Measurements from ENCODE around the gene PRRT2. TPM values are rescaled to one million over a fixed set of nuclear protein-coding genes. Genes with fewer than 3 reads are reported as not detected.
"Not testable (repeated sequence)": the region's sequence is repeated elsewhere in the genome, so short reads cannot be mapped to it uniquely, and the experiment has no call there.

The PRRT2 gene
- total RNA-seq, 1 experiment from 2014 or later = 0.42 TPM

GRCh38 chr16:29766571-29766970 is 45.4 kb upstream of the PRRT2 start:
- intact Hi-C loops (cut with micrococcal nuclease) = no loop called here
- no TSS peak for BruUV-seq (replicated peaks)
- Mint-ChIP-seq H3K27me3 (ENCODE audit: insufficient read depth, unreplicated experiment) (no peaks in the 10 kb centered on the region), H3K9me3 (ENCODE audit: unreplicated experiment) (no peaks in the 10 kb centered on the region), H3K27ac (ENCODE audit: low read depth, unreplicated experiment) (no peak overlapping the region), H3K36me3 (ENCODE audit: insufficient read depth, unreplicated experiment) (no peaks in the 10 kb centered on the region), H3K4me3 (ENCODE audit: unreplicated experiment) (no peak overlapping the region), H3K4me1 (ENCODE audit: insufficient read depth, unreplicated experiment) (no peaks in the 10 kb centered on the region)
- CTCF ChIA-PET = interaction anchor here (0.6 to 0.9 kb wide), 3 partner anchors 66 to 266 kb away, joined by 3 to 4 read pairs (median 3); no protein-coding TSS in a partner anchor
- POLR2A ChIA-PET = no interaction called here
- no peak for DNase-seq (ENCODE audit: unreplicated experiment)
- no peak for TF ChIP-seq CTCF (IDR thresholded peaks at IDR 0.05; ENCODE audit: unreplicated experiment)

- no TSS peak for BruUV-seq (replicated peaks)
- no peak for TF ChIP-seq CTCF (IDR thresholded peaks at IDR 0.05; ENCODE audit: unreplicated experiment)
- ChIA-PET CTCF (interaction anchor here (0.8 to 0.9 kb wide), 2 partner anchors 67 to 79 kb away, joined by 3 to 4 read pairs; no protein-coding TSS in a partner anchor), POLR2A (interaction anchor here (0.9 to 1.6 kb wide), 2 partner anchors 24 to 78 kb away, joined by 3 to 4 read pairs; partner anchors contain the start of gene KIF22)
- no peak overlapping the region for H3K27ac Mint-ChIP-seq (ENCODE audit: low read depth, unreplicated experiment)
- no peaks in the 10 kb centered on the region for H3K36me3 Mint-ChIP-seq (ENCODE audit: insufficient read depth, unreplicated experiment)
- intact Hi-C loops (cut with micrococcal nuclease) = no loop called here
- no peak for DNase-seq (ENCODE audit: unreplicated experiment)
- H3K4me3 Mint-ChIP-seq (ENCODE audit: unreplicated experiment) = no peak overlapping the region
- H3K4me1 Mint-ChIP-seq (ENCODE audit: insufficient read depth, unreplicated experiment) = no peaks in the 10 kb centered on the region
- H3K9me3 Mint-ChIP-seq (ENCODE audit: unreplicated experiment) = no peaks in the 10 kb centered on the region
- no peaks in the 10 kb centered on the region for H3K27me3 Mint-ChIP-seq (ENCODE audit: insufficient read depth, unreplicated experiment)
These were observed 44.9 kb upstream of the PRRT2 start for GRCh38 chr16:29767062-29767461.

DNA sequence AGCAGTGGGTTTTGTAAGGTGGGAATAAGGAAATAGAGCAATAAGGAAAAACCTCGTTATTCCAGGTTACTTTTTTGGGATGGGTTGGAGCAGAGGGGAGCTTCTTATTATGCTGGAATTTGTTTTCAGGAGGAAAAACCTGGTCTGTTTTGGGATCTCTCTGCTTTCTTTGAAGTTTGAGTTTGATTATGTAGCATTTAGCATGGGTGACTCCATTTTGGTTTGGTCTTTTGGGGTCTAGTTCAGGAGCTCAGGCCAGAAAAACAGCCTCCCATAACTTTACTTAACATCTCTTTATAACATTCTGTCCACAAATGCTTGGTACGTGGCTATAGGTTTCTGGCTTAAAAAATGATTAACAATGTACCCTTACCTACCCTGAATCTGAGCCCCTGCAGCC is 42.5 kb upstream of the PRRT2 start:
- TF ChIP-seq CTCF (IDR thresholded peaks at IDR 0.05; ENCODE audit: unreplicated experiment) = no peak
- Mint-ChIP-seq H3K27ac (ENCODE audit: low read depth, unreplicated experiment) (no peak overlapping the region), H3K36me3 (ENCODE audit: insufficient read depth, unreplicated experiment) (no peaks in the 10 kb centered on the region), H3K9me3 (ENCODE audit: unreplicated experiment) (no peaks in the 10 kb centered on the region), H3K4me3 (ENCODE audit: unreplicated experiment) (no peak overlapping the region), H3K27me3 (ENCODE audit: insufficient read depth, unreplicated experiment) (no peaks in the 10 kb centered on the region), H3K4me1 (ENCODE audit: insufficient read depth, unreplicated experiment) (peaks cover 6% of the 10 kb centered on the region)
- intact Hi-C loops (cut with micrococcal nuclease) = no loop called here
- no TSS peak for BruUV-seq (replicated peaks)
- ChIA-PET POLR2A (interaction anchor here (1.5 kb wide), 1 partner anchor 204 kb away, joined by 4 read pairs; the partner anchor contains the start of gene TAOK2), CTCF (interaction anchor here (0.7 kb wide), 2 partner anchors 263 to 1215 kb away, joined by 3 to 4 read pairs; no protein-coding TSS in a partner anchor)
- no peak for DNase-seq (ENCODE audit: unreplicated experiment)

GRCh38 chr16:29770250-29770929 is 41.6 kb upstream of the PRRT2 start:
- POLR2A ChIA-PET = no interaction called here
- H3K4me3 Mint-ChIP-seq (ENCODE audit: unreplicated experiment) = no peak overlapping the region
- H3K27ac Mint-ChIP-seq (ENCODE audit: low read depth, unreplicated experiment) = no peak overlapping the region
- DNase-seq (ENCODE audit: unreplicated experiment) = no peak
- no TSS peak for BruUV-seq (replicated peaks)
- H3K9me3 Mint-ChIP-seq (ENCODE audit: unreplicated experiment) = no peaks in the 10 kb centered on the region
- TF ChIP-seq CTCF (IDR thresholded peaks at IDR 0.05; ENCODE audit: unreplicated experiment) = no peak
- no peaks in the 10 kb centered on the region for H3K27me3 Mint-ChIP-seq (ENCODE audit: insufficient read depth, unreplicated experiment)
- intact Hi-C loops (cut with micrococcal nuclease) = no loop called here
- CTCF ChIA-PET = interaction anchor here (0.7 to 0.8 kb wide), 2 partner anchors 12 to 1216 kb away, joined by 3 read pairs; no protein-coding TSS in a partner anchor
- no peaks in the 10 kb centered on the region for H3K36me3 Mint-ChIP-seq (ENCODE audit: insufficient read depth, unreplicated experiment)
- H3K4me1 Mint-ChIP-seq (ENCODE audit: insufficient read depth, unreplicated experiment) = peaks cover 7% of the 10 kb centered on the region

DNA sequence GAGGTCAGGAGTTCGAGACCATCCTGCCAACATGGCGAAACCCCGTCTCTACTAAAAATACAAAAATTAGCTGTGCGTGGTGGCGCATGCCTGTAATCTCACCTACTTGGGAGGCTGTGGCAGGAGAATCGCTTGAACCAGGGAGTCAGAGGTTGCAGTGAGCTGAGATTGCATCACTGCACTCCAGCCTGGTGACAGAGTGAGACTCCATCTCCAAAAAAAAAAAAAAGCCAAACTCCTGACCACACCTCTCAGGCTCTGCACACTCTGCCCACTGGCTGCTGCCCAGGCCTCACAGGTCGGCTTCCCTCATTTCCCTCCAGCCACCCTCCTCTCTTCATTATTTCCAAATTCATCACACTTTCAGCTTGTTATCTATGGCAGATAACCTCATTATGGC is 39.7 kb upstream of the PRRT2 start:
- POLR2A ChIA-PET = interaction anchor here (0.7 to 1.4 kb wide), 2 partner anchors 18 to 32 kb away, joined by 4 to 5 read pairs; no protein-coding TSS in a partner anchor
- H3K4me3 Mint-ChIP-seq (ENCODE audit: unreplicated experiment); H3K27me3 Mint-ChIP-seq (ENCODE audit: insufficient read depth, unreplicated experiment); BruUV-seq (replicated peaks); DNase-seq (ENCODE audit: unreplicated experiment); intact Hi-C loops (cut with micrococcal nuclease); H3K36me3 Mint-ChIP-seq (ENCODE audit: insufficient read depth, unreplicated experiment); H3K9me3 Mint-ChIP-seq (ENCODE audit: unreplicated experiment); H3K27ac Mint-ChIP-seq (ENCODE audit: low read depth, unreplicated experiment): not testable (repeated sequence)
- H3K4me1 Mint-ChIP-seq (ENCODE audit: insufficient read depth, unreplicated experiment) = peaks cover 12% of the 10 kb centered on the region
- CTCF ChIA-PET = interaction anchor here (0.6 to 0.9 kb wide), 2 partner anchors 18 to 1077 kb away, joined by 3 to 4 read pairs; no protein-coding TSS in a partner anchor

All from MCF 10A (cell line).